Neural cell (in vitro differentiated cells): ENCODE measurements around the gene SLC7A6.

Experiments used
- EP300 ChIP-seq: fragments of 450-650 bp; conservative IDR thresholded peaks from 2 replicates; pipeline ENCODE4 v1.6.1; 2014; ENCODE audit warnings: antibody characterized with exemption, mild to moderate bottlenecking, moderate library complexity; ENCODE audit not compliant: poor library complexity, severe bottlenecking
- RAD21 ChIP-seq: fragments of 450-650 bp; conservative IDR thresholded peaks from 2 replicates; pipeline ENCODE4 v1.6.1; 2014; ENCODE audit warnings: antibody characterized with exemption, mild to moderate bottlenecking, moderate library complexity
- SMC3 ChIP-seq: fragments of 450-650 bp; conservative IDR thresholded peaks from 2 replicates; pipeline ENCODE4 v1.6.1; 2014; ENCODE audit warnings: antibody characterized with exemption, mild to moderate bottlenecking, moderate library complexity; ENCODE audit not compliant: poor library complexity
- TAF1 ChIP-seq: IDR thresholded peaks from 2 replicates; pipeline ENCODE4 v1.6.1; 2012; ENCODE audit warnings: low read depth
- TF ChIP-seq, protein P1 (sequence below): fragments of 450-650 bp; IDR thresholded peaks from 2 replicates; pipeline ENCODE4 v1.5.1; 2014; ENCODE audit warnings: antibody characterized with exemption, mild to moderate bottlenecking, moderate library complexity; ENCODE audit not compliant: poor library complexity, severe bottlenecking

DNA sequence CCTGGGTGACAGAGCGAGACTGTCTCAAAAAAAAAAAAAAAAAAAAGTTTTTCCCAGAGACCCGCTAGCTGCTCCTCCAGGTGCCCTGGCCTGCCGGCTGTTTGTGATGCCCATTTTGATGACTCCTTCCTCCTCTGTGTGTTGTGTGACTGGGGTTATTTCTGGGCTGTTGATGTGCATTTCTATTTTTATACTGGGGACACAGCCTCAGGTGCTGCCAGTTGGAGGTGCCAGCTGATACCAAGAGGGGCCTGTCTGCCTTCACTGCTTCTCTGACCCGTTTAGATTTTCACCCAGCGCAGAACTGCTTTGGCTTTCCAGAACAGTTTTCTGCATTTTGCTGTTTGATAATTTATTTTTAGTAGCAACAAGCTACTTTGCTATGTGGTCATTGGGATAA is 12.5 kb upstream of the SLC7A6 start:
- TF ChIP-seq, protein P1, sequence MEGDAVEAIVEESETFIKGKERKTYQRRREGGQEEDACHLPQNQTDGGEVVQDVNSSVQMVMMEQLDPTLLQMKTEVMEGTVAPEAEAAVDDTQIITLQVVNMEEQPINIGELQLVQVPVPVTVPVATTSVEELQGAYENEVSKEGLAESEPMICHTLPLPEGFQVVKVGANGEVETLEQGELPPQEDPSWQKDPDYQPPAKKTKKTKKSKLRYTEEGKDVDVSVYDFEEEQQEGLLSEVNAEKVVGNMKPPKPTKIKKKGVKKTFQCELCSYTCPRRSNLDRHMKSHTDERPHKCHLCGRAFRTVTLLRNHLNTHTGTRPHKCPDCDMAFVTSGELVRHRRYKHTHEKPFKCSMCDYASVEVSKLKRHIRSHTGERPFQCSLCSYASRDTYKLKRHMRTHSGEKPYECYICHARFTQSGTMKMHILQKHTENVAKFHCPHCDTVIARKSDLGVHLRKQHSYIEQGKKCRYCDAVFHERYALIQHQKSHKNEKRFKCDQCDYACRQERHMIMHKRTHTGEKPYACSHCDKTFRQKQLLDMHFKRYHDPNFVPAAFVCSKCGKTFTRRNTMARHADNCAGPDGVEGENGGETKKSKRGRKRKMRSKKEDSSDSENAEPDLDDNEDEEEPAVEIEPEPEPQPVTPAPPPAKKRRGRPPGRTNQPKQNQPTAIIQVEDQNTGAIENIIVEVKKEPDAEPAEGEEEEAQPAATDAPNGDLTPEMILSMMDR: no peak
- no peak for TF ChIP-seq TAF1
- TF ChIP-seq SMC3: no peak
- no peak for TF ChIP-seq EP300
- no peak for TF ChIP-seq RAD21
